ENCODE measurements around the gene MMP14. TPM values are rescaled to one million over a fixed set of nuclear protein-coding genes. Genes with fewer than 3 reads are reported as not detected.

Gene MMP14
- total RNA-seq, 1 experiment from 2014 or later, result 94.4 TPM

DNA sequence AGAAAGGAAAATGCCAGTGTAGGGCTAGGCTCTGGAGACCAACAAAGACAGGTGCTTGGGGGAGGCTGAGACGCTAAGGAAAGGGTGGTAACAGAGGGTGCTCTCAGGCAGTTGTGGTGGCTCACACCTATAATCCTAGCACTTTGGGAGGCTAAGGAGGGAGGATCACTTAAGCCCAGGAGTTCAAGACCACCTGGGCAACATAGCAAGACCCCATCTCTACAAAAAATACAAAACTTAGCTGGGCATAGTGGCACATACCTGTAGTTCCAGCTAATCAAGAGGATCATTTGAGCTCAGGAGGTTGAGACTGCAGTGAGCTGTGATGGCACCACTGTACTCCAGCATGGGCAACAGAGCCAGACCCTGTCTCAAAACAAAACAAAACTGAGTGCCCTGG, 59.0 kb downstream of the MMP14 start:
- Mint-ChIP-seq H3K4me3 (no peak overlapping the region), H3K27ac (no peak overlapping the region), H3K36me3 (peaks cover 2% of the 10 kb centered on the region; the same call in 1 of the 2 replicates), H3K27me3 (ENCODE audit: low read depth) (peaks cover 55% of the 10 kb centered on the region), H3K4me1 (peaks cover 16% of the 10 kb centered on the region), H3K9me3 (no peaks in the 10 kb centered on the region)
- ATAC-seq (no peak), DNase-seq (ENCODE audit: low spot score) (no peak)
- POLR2A ChIA-PET, result interaction anchor here (1.2 kb wide), 2 partner anchors 9 to 11 kb away, joined by 3 read pairs; no protein-coding TSS in a partner anchor
- CTCF ChIA-PET, result interaction anchor here (0.5 to 0.6 kb wide), 2 partner anchors 72 to 119 kb away, joined by 4 read pairs; no protein-coding TSS in a partner anchor
- TF ChIP-seq ESRRA (CRISPR knock-in tag; IDR thresholded peaks at IDR 0.05; ENCODE audit: borderline replicate concordance) (no peak), ELF4 (CRISPR knock-in tag; IDR thresholded peaks at IDR 0.05; ENCODE audit: low read depth) (no peak), ZNF121 (CRISPR knock-in tag; IDR thresholded peaks at IDR 0.05) (peak; percentile 65; the same call in 1 of the 2 replicates)
- TF ChIP-seq, protein P1, sequence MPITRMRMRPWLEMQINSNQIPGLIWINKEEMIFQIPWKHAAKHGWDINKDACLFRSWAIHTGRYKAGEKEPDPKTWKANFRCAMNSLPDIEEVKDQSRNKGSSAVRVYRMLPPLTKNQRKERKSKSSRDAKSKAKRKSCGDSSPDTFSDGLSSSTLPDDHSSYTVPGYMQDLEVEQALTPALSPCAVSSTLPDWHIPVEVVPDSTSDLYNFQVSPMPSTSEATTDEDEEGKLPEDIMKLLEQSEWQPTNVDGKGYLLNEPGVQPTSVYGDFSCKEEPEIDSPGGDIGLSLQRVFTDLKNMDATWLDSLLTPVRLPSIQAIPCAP (CRISPR knock-in tag; IDR thresholded peaks at IDR 0.05), result no peak
- TF ChIP-seq, protein P2, sequence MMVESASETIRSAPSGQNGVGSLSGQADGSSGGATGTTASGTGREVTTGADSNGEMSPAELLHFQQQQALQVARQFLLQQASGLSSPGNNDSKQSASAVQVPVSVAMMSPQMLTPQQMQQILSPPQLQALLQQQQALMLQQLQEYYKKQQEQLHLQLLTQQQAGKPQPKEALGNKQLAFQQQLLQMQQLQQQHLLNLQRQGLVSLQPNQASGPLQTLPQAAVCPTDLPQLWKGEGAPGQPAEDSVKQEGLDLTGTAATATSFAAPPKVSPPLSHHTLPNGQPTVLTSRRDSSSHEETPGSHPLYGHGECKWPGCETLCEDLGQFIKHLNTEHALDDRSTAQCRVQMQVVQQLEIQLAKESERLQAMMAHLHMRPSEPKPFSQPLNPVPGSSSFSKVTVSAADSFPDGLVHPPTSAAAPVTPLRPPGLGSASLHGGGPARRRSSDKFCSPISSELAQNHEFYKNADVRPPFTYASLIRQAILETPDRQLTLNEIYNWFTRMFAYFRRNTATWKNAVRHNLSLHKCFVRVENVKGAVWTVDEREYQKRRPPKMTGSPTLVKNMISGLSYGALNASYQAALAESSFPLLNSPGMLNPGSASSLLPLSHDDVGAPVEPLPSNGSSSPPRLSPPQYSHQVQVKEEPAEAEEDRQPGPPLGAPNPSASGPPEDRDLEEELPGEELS (CRISPR knock-in tag; IDR thresholded peaks at IDR 0.05), result no peak

DNA sequence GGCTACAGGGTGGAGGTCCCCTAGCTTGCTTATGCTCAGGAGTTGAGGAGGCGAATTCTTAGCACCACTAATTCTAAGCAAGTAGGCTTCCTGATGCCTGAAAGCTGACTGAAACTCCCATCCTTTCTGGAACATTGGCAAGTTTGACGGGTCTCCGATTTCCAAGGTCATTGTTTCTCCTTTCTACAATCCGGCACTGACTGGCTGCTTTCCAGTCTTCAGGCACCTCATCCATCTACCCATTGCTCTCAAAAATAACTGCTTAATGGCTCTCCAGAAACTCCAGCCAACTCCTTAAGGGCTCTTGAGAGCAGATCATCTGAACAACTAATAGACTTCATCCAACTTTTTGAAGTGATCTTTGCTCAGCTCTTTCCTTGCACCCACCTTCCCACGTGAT, 60.0 kb downstream of the MMP14 start:
- Mint-ChIP-seq H3K27ac (no peak overlapping the region), H3K4me3 (no peak overlapping the region), H3K27me3 (ENCODE audit: low read depth) (peaks cover 55% of the 10 kb centered on the region), H3K4me1 (peaks cover 16% of the 10 kb centered on the region), H3K36me3 (peaks cover 10% of the 10 kb centered on the region), H3K9me3 (no peaks in the 10 kb centered on the region)
- POLR2A ChIA-PET, result interaction anchor here (0.9 to 1.3 kb wide), 4 partner anchors 9 to 74 kb away, joined by 3 read pairs; partner anchors contain the start of gene PRMT5
- ATAC-seq (no peak), DNase-seq (ENCODE audit: low spot score) (no peak)
- TF ChIP-seq, protein P3, sequence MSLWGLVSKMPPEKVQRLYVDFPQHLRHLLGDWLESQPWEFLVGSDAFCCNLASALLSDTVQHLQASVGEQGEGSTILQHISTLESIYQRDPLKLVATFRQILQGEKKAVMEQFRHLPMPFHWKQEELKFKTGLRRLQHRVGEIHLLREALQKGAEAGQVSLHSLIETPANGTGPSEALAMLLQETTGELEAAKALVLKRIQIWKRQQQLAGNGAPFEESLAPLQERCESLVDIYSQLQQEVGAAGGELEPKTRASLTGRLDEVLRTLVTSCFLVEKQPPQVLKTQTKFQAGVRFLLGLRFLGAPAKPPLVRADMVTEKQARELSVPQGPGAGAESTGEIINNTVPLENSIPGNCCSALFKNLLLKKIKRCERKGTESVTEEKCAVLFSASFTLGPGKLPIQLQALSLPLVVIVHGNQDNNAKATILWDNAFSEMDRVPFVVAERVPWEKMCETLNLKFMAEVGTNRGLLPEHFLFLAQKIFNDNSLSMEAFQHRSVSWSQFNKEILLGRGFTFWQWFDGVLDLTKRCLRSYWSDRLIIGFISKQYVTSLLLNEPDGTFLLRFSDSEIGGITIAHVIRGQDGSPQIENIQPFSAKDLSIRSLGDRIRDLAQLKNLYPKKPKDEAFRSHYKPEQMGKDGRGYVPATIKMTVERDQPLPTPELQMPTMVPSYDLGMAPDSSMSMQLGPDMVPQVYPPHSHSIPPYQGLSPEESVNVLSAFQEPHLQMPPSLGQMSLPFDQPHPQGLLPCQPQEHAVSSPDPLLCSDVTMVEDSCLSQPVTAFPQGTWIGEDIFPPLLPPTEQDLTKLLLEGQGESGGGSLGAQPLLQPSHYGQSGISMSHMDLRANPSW (CRISPR knock-in tag; conservative IDR thresholded peaks at IDR 0.05; ENCODE audit: low read depth), result no peak
- no peak for TF ChIP-seq NR3C1 (CRISPR knock-in tag; conservative IDR thresholded peaks at IDR 0.05; ENCODE audit: low read depth)
- no peak for TF ChIP-seq PRRX2 (CRISPR knock-in tag; IDR thresholded peaks at IDR 0.05)
- no peak for TF ChIP-seq MXD4 (CRISPR knock-in tag; IDR thresholded peaks at IDR 0.05; ENCODE audit: borderline replicate concordance)
- TF ChIP-seq, protein P4, sequence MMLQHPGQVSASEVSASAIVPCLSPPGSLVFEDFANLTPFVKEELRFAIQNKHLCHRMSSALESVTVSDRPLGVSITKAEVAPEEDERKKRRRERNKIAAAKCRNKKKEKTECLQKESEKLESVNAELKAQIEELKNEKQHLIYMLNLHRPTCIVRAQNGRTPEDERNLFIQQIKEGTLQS (CRISPR knock-in tag; conservative IDR thresholded peaks at IDR 0.05), result no peak
- TF ChIP-seq ATF1 (CRISPR knock-in tag; IDR thresholded peaks at IDR 0.05), result no peak
- TF ChIP-seq, protein P5, sequence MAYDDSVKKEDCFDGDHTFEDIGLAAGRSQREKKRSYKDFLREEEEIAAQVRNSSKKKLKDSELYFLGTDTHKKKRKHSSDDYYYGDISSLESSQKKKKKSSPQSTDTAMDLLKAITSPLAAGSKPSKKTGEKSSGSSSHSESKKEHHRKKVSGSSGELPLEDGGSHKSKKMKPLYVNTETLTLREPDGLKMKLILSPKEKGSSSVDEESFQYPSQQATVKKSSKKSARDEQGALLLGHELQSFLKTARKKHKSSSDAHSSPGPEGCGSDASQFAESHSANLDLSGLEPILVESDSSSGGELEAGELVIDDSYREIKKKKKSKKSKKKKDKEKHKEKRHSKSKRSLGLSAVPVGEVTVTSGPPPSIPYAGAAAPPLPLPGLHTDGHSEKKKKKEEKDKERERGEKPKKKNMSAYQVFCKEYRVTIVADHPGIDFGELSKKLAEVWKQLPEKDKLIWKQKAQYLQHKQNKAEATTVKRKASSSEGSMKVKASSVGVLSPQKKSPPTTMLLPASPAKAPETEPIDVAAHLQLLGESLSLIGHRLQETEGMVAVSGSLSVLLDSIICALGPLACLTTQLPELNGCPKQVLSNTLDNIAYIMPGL (CRISPR knock-in tag; IDR thresholded peaks at IDR 0.05), result no peak
- TF ChIP-seq ZBTB21 (CRISPR knock-in tag; IDR thresholded peaks at IDR 0.05; ENCODE audit: borderline replicate concordance), result no peak
- no peak for TF ChIP-seq TCF7 (CRISPR knock-in tag; IDR thresholded peaks at IDR 0.05; ENCODE audit: low read depth)
- TF ChIP-seq, protein P6, sequence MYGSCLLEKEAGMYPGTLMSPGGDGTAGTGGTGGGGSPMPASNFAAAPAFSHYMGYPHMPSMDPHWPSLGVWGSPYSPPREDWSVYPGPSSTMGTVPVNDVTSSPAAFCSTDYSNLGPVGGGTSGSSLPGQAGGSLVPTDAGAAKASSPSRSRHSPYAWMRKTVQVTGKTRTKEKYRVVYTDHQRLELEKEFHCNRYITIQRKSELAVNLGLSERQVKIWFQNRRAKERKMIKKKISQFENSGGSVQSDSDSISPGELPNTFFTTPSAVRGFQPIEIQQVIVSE (CRISPR knock-in tag; IDR thresholded peaks at IDR 0.05; ENCODE audit: borderline replicate concordance), result no peak
- no peak for TF ChIP-seq JAZF1 (CRISPR knock-in tag; IDR thresholded peaks at IDR 0.05)
- TF ChIP-seq, protein P7, sequence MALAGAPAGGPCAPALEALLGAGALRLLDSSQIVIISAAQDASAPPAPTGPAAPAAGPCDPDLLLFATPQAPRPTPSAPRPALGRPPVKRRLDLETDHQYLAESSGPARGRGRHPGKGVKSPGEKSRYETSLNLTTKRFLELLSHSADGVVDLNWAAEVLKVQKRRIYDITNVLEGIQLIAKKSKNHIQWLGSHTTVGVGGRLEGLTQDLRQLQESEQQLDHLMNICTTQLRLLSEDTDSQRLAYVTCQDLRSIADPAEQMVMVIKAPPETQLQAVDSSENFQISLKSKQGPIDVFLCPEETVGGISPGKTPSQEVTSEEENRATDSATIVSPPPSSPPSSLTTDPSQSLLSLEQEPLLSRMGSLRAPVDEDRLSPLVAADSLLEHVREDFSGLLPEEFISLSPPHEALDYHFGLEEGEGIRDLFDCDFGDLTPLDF (CRISPR knock-in tag; IDR thresholded peaks at IDR 0.05), result no peak
- TF ChIP-seq, protein P8, sequence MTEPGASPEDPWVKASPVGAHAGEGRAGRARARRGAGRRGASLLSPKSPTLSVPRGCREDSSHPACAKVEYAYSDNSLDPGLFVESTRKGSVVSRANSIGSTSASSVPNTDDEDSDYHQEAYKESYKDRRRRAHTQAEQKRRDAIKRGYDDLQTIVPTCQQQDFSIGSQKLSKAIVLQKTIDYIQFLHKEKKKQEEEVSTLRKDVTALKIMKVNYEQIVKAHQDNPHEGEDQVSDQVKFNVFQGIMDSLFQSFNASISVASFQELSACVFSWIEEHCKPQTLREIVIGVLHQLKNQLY (CRISPR knock-in tag; IDR thresholded peaks at IDR 0.05), result no peak
- TF ChIP-seq ZNF219 (CRISPR knock-in tag; IDR thresholded peaks at IDR 0.05; ENCODE audit: borderline replicate concordance), result no peak
- no peak for TF ChIP-seq ZNF423 (CRISPR knock-in tag; IDR thresholded peaks at IDR 0.05)
- no peak for TF ChIP-seq ZNF671 (CRISPR knock-in tag; IDR thresholded peaks at IDR 0.05)
- TF ChIP-seq, protein P1 (CRISPR knock-in tag; IDR thresholded peaks at IDR 0.05), result no peak
- TF ChIP-seq ZNF121 (CRISPR knock-in tag; IDR thresholded peaks at IDR 0.05), result no peak
- CTCF ChIA-PET, result interaction anchor here (0.7 to 1.2 kb wide), 6 partner anchors 10 to 337 kb away, joined by 3 to 6 read pairs (median 4); partner anchors contain the start of gene REM2

All from WTC11 (cell line).